ENCODE results near the gene DNAI2.

Gene DNAI2

DNA sequence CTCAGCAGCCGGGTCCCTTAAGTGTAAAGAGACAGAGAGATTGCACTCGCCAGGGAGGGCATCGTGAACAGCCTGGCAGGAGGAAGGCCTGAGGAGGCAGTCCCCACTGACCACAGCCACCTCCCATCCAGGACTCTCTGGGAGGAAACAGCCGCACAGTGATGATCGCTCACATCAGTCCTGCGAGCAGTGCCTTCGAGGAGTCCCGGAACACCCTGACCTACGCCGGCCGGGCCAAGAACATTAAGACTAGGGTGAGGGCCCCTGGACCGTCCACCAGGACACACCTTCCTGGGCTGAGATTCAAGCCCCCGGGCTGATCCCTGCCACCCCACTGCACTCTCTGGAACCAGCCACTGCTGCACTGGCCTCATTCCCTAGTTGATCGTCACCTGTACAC, 73.6 kb downstream of the DNAI2 start:
- TF ChIP-seq POLR2AphosphoS5 (IDR thresholded peaks at IDR 0.05; ENCODE audit: low read depth, low read length): no peak
- no peak for TF ChIP-seq FOXP2 (optimal IDR thresholded peaks at IDR 0.05; ENCODE audit: borderline replicate concordance, extremely low read depth, extremely low read length, insufficient read depth)
- TF ChIP-seq SIN3A (IDR thresholded peaks at IDR 0.05; ENCODE audit: borderline replicate concordance, insufficient read depth, low read length): no peak
- TF ChIP-seq REST (IDR thresholded peaks at IDR 0.05; ENCODE audit: insufficient read depth in 1 of 2, low read depth in 2 of 2, low read length in 2 of 2): no peak
- no peak for TF ChIP-seq TAF1 (IDR thresholded peaks at IDR 0.05; ENCODE audit: borderline replicate concordance, insufficient read depth, low read length)

DNA sequence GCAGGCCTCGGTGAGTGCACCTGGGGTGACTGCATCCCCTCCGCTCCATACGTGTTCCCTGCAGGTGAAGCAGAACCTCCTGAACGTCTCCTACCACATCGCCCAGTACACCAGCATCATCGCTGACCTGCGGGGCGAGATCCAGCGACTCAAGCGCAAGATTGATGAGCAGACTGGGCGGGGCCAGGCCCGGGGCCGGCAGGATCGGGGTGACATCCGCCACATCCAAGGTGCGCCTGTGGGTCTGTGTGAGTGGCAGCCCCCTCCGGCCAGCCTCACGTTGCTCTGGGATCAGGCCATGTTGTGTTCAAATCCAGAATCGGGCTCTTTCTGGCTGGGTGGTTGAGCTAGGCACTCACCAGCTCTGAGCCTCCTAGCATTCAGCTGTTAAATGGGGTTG, 75.1 kb downstream of the DNAI2 start:
- TF ChIP-seq FOXP2 (optimal IDR thresholded peaks at IDR 0.05; ENCODE audit: borderline replicate concordance, extremely low read depth, extremely low read length, insufficient read depth) (no peak), TAF1 (IDR thresholded peaks at IDR 0.05; ENCODE audit: borderline replicate concordance, insufficient read depth, low read length) (no peak), REST (IDR thresholded peaks at IDR 0.05; ENCODE audit: insufficient read depth in 1 of 2, low read depth in 2 of 2, low read length in 2 of 2) (no peak), POLR2AphosphoS5 (IDR thresholded peaks at IDR 0.05; ENCODE audit: low read depth, low read length) (no peak), SIN3A (IDR thresholded peaks at IDR 0.05; ENCODE audit: borderline replicate concordance, insufficient read depth, low read length) (no peak)

DNA sequence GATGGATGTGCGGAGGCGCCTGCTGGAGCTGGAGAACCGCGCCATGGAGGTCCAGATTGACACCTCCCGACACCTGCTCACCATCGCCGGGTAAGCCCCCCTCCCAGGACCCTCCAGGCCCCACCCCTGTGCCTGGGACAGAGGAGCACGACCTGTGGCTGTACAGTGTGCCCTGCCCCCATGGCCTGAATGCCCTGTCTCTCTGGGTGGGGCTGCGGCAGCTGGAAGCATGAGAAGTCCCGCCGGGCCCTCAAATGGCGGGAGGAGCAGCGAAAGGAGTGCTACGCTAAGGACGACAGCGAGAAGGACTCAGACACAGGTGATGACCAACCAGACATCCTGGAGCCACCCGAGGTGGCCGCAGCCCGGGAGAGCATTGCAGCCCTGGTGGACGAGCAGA, 76.5 kb downstream of the DNAI2 start:
- no peak for TF ChIP-seq SIN3A (IDR thresholded peaks at IDR 0.05; ENCODE audit: borderline replicate concordance, insufficient read depth, low read length)
- no peak for TF ChIP-seq REST (IDR thresholded peaks at IDR 0.05; ENCODE audit: insufficient read depth in 1 of 2, low read depth in 2 of 2, low read length in 2 of 2)
- TF ChIP-seq TAF1 (IDR thresholded peaks at IDR 0.05; ENCODE audit: borderline replicate concordance, insufficient read depth, low read length): no peak
- no peak for TF ChIP-seq FOXP2 (optimal IDR thresholded peaks at IDR 0.05; ENCODE audit: borderline replicate concordance, extremely low read depth, extremely low read length, insufficient read depth)
- no peak for TF ChIP-seq POLR2AphosphoS5 (IDR thresholded peaks at IDR 0.05; ENCODE audit: low read depth, low read length)

GRCh38 chr17:74351552-74352210, 77.6 kb downstream of the DNAI2 start:
- TF ChIP-seq POLR2AphosphoS5 (IDR thresholded peaks at IDR 0.05; ENCODE audit: low read depth, low read length) (no peak), SIN3A (IDR thresholded peaks at IDR 0.05; ENCODE audit: borderline replicate concordance, insufficient read depth, low read length) (no peak), TAF1 (IDR thresholded peaks at IDR 0.05; ENCODE audit: borderline replicate concordance, insufficient read depth, low read length) (no peak), REST (IDR thresholded peaks at IDR 0.05; ENCODE audit: insufficient read depth in 1 of 2, low read depth in 2 of 2, low read length in 2 of 2) (no peak), FOXP2 (optimal IDR thresholded peaks at IDR 0.05; ENCODE audit: borderline replicate concordance, extremely low read depth, extremely low read length, insufficient read depth) (no peak)

All from PFSK-1 (cell line).